Measurements from ENCODE around the gene IL22RA1.

Gene IL22RA1

DNA sequence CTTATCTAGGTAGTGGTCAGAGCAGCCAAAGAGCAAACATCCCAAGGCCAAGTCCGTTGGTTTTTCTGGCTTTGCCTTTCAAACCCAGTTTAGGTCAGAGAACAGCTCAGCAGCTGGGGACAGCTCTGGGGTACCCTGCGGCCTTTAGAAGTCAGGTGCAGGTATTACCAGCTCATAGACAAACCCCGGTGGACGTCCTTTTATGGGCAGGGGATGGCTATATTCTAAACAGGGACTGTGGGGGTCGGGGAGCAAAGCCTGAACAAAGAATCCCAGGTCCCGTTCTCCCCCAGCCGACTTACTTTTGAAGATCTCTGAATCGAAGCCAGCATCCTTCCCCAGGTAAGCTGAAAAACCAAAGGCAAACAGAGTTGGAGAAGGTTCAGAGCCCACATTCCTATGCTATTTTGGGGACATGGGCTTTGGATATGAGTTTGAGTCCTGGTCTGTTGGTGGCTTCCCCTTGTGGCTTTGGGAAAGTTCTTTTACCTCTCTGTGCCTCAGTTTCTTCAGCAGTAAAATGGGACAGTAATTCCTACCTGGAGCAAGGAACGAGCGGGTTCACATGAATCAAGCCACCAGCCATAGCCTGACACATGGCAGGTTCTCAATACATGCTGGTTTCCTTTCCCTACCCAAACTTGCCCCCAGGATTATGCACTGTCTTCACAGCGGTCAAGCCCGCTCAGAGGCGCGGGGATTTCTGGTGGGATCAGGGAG lies 47.6 kb downstream of the IL22RA1 start:
- no peak overlapping the region for H2AFZ ChIP-seq (ENCODE audit: low read depth)
- H3K4me3 ChIP-seq (IDR thresholded peaks at IDR 0.05; ENCODE audit: insufficient read depth, low read depth, low read length) = no peak overlapping the region
- H3K27me3 ChIP-seq (ENCODE audit: insufficient read depth, low read depth) = no peaks in the 10 kb centered on the region
- no peak overlapping the region for H3K4me2 ChIP-seq
- H3K4me1 ChIP-seq (ENCODE audit: low read depth, poor library complexity, severe bottlenecking) = no peaks in the 10 kb centered on the region
- H3K79me2 ChIP-seq (ENCODE audit: insufficient read depth, low read depth) = no peaks in the 10 kb centered on the region
- H3K9ac ChIP-seq = no peak overlapping the region
- no peak for TF ChIP-seq CTCF (conservative IDR thresholded peaks at IDR 0.05; ENCODE audit: low read depth, low read length)
- no peaks in the 10 kb centered on the region for H3K36me3 ChIP-seq (ENCODE audit: insufficient read depth)
- no peaks in the 10 kb centered on the region for H4K20me1 ChIP-seq (ENCODE audit: insufficient read depth)
- H3K27ac ChIP-seq = no peak overlapping the region

DNA sequence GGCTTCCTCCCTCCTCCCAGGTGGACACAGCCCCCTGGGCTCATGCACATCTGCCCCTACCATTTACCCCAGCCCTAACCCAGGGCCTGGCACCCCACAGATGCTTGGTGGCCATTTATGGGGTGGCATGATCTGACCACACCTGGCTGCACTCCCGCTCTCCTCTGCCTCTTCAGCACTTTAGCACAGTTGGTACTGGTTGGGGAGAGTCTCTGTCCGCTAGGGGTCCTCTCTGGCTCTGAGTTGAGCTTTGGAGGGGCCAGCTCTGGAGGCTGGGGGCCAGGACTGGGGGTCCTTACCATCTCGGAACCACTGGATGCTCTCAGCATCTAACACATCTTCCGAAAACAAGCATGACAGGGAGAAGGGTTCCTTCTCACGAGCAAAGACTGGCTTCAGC lies 48.4 kb downstream of the IL22RA1 start:
- no peaks in the 10 kb centered on the region for H3K79me2 ChIP-seq (ENCODE audit: insufficient read depth, low read depth)

DNA sequence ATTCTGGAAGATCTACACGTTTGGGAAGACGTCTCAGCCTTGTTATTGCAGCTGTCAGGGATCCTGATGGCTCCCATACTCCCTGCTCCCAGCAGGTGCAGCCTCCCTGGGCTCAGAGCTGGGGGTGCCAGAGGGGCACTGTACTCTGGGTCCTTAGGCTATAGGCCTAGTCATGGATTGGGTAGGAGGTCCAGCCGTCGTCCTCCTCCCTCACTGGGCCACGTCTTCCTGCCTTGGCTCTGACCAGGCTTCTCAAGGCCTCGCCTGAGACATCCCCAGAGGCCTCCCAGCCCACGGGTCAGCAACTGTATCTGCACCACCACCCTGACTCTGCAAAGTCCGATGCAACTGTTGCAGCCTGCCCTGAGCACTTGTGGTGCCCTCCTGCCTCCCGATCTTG lies 49.2 kb downstream of the IL22RA1 start:
- H4K20me1 ChIP-seq (ENCODE audit: insufficient read depth) = no peaks in the 10 kb centered on the region
- TF ChIP-seq CTCF (conservative IDR thresholded peaks at IDR 0.05; ENCODE audit: low read depth, low read length) = no peak
- H3K4me1 ChIP-seq (ENCODE audit: low read depth, poor library complexity, severe bottlenecking) = no peaks in the 10 kb centered on the region
- no peak overlapping the region for H2AFZ ChIP-seq (ENCODE audit: low read depth)
- H3K36me3 ChIP-seq (ENCODE audit: insufficient read depth) = no peaks in the 10 kb centered on the region
- H3K79me2 ChIP-seq (ENCODE audit: insufficient read depth, low read depth) = no peaks in the 10 kb centered on the region
- H3K27me3 ChIP-seq (ENCODE audit: insufficient read depth, low read depth) = no peaks in the 10 kb centered on the region
- H3K27ac ChIP-seq = no peak overlapping the region
- H3K4me3 ChIP-seq (IDR thresholded peaks at IDR 0.05; ENCODE audit: insufficient read depth, low read depth, low read length) = no peak overlapping the region
- no peak overlapping the region for H3K9ac ChIP-seq
- H3K4me2 ChIP-seq = no peak overlapping the region

More for the DNA sequence above, 48.4 kb downstream of the IL22RA1 start:
- Histone ChIP-seq H3K4me1 (ENCODE audit: low read depth, poor library complexity, severe bottlenecking) (no peaks in the 10 kb centered on the region), H3K36me3 (ENCODE audit: insufficient read depth) (no peaks in the 10 kb centered on the region), H3K9ac (no peak overlapping the region), H2AFZ (ENCODE audit: low read depth) (no peak overlapping the region), H3K4me3 (IDR thresholded peaks at IDR 0.05; ENCODE audit: insufficient read depth, low read depth, low read length) (no peak overlapping the region), H4K20me1 (ENCODE audit: insufficient read depth) (no peaks in the 10 kb centered on the region), H3K4me2 (no peak overlapping the region), H3K27ac (no peak overlapping the region), H3K27me3 (ENCODE audit: insufficient read depth, low read depth) (no peaks in the 10 kb centered on the region)
- no peak for TF ChIP-seq CTCF (conservative IDR thresholded peaks at IDR 0.05; ENCODE audit: low read depth, low read length)

DNA sequence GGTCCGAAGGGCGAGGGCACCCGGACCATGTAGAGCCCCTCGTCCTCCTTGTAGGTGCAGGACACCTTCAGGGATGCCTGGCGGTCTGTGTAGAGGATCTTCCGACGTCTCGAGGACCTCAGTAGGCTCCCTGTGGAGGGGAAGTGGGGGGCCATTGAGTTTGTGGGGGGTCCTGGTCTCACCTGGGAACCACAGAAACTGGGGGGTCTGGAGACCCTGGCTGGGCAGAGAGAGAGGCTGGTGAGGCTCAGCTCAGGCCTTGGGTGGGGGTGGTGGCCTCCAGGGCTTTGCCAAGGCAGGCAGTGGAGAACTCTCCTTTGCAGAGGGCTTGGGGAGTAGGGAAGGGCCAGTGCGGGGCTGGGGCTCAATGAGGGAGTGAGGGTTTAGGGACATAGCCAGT lies 50.0 kb downstream of the IL22RA1 start:
- Histone ChIP-seq H2AFZ (ENCODE audit: low read depth) (no peak overlapping the region), H4K20me1 (ENCODE audit: insufficient read depth) (no peaks in the 10 kb centered on the region), H3K36me3 (ENCODE audit: insufficient read depth) (no peaks in the 10 kb centered on the region), H3K27ac (no peak overlapping the region), H3K27me3 (ENCODE audit: insufficient read depth, low read depth) (no peaks in the 10 kb centered on the region), H3K9ac (no peak overlapping the region), H3K4me2 (no peak overlapping the region), H3K4me3 (IDR thresholded peaks at IDR 0.05; ENCODE audit: insufficient read depth, low read depth, low read length) (no peak overlapping the region), H3K4me1 (ENCODE audit: low read depth, poor library complexity, severe bottlenecking) (no peaks in the 10 kb centered on the region), H3K79me2 (ENCODE audit: insufficient read depth, low read depth) (no peaks in the 10 kb centered on the region)
- TF ChIP-seq CTCF (conservative IDR thresholded peaks at IDR 0.05; ENCODE audit: low read depth, low read length) = no peak

All from KMS-11 (cell line).